GM12874 (cell line): ENCODE measurements around the gene SCUBE1.

Source experiments
- TF ChIP-seq, protein P1 (sequence below): IDR thresholded peaks from 2 replicates; pipeline ENCODE4 v1.5.1; 2011; ENCODE audit warnings: low read depth, mild to moderate bottlenecking, control low read depth, low read length, moderate library complexity; ENCODE audit not compliant: insufficient read depth

SCUBE1 gene

DNA sequence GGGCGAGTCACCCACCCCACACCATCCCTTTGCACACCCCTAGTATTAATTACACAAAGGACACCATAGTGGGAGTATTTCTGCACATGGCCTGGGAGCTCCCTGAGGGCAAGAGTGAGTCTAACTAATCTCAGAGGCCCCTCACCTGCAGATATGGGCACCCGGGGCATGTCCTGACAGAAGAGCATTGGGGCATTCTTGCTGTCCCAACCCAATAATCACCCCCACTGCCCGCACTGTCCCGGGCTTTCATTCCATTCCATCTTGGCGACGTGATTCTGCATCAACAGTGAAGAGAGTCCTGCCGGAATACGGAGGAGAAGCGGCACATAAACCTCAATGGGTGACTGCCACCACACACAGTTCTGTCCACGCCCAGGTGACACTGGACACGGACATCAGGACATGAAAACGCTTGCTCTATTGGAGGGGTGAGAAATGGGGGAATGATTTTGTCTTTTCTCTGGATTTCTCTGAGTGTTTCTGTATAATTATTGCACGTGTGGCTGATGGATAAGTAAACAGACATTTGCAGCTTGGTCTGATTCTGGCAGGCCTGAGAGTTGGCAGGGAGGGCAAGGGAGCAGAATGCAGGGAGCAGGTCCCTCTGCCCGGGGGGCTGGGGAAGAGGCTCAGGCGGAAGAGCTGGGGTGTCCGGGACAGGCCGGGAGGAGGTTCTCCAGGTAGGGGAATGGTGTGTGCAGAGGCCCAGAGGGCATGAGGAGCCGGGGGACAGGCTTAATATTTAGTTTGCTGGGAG is 38.2 kb downstream of the SCUBE1 start:
- TF ChIP-seq, protein P1, sequence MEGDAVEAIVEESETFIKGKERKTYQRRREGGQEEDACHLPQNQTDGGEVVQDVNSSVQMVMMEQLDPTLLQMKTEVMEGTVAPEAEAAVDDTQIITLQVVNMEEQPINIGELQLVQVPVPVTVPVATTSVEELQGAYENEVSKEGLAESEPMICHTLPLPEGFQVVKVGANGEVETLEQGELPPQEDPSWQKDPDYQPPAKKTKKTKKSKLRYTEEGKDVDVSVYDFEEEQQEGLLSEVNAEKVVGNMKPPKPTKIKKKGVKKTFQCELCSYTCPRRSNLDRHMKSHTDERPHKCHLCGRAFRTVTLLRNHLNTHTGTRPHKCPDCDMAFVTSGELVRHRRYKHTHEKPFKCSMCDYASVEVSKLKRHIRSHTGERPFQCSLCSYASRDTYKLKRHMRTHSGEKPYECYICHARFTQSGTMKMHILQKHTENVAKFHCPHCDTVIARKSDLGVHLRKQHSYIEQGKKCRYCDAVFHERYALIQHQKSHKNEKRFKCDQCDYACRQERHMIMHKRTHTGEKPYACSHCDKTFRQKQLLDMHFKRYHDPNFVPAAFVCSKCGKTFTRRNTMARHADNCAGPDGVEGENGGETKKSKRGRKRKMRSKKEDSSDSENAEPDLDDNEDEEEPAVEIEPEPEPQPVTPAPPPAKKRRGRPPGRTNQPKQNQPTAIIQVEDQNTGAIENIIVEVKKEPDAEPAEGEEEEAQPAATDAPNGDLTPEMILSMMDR, result no peak

DNA sequence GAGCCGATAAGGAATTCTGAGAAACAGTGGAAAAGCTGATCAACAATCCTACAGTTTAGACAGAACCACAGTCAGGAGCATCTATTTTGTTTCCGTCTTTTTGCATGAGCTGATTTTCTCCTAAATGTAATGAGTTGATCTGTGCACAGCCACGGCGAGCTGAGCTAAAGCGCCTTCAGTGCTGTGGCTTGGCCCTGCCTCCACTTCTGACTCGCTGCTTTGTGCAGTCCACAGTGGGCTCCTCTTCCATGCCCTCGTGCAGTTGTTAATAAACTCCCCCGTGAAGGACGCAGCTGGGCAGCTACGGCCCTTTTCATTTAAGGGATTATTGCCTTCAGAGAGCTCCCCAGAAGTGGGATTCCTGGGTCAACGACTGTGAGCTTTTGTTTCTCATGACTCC is 39.4 kb downstream of the SCUBE1 start:
- TF ChIP-seq, protein P1, result no peak

DNA sequence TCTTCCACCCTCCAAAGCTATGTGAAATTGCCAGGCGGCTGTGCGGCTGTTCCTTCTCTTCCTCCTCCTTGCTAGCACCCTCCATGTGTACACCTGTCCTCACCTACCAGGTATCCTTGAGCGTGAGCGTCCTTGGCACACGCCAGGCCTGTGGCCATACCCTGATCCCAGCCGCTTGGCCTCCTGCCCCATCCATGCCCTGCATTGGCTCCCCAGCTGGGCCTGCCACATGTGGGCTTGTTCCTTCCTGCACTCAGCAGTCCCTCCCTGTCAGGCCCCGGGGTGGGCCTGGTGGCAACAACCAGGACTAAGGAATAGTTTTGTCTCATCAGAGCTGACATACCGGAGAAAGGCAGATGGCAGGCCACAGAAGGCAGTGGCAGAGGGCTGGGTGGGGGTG is 40.0 kb downstream of the SCUBE1 start:
- TF ChIP-seq, protein P1, result no peak

DNA sequence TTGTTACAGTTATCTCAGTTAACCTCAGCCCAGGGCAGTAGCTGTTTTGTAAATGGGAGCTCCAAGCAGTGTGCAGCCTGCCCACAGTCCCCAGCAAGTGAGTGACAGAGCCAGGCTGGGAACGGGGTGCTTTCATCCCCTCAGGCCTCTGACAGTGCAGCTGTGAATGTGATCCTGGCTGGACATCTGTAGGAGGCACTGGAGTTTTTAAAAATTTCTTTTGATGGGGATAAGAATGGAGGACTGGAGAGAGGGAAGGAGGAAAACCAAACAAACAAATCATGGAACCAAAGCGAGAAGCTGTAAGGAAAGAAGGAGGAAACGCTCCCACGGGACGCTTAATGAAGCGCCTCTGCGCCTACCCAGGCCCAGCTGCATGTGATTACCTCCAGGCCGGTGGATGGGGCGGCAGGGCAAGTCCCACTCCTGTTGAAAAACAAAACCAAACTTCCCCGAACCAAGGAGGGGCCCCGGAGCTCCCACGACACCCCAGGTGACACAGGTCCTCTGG is 40.6 kb downstream of the SCUBE1 start:
- TF ChIP-seq, protein P1, result no peak

DNA sequence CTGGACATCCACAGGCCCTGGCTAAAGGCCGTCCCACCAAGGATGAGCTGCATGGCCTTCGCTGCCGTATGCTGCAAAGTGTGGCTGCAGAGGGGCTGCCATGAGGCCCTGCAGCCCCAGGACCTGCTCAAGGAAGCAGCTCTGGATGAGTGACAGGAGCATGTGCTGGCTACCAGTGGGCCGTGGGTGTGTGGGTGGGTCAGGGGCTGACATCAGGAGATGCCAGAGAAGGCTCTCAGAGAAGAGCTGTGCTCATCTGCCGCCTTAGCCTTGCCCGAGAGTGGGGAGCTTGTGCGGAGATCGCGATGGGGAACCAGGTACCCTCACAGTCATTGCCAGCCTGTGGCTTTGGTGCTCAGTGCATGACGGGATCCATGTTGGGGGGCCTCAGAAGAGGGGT is 41.3 kb downstream of the SCUBE1 start:
- TF ChIP-seq, protein P1, result no peak

DNA sequence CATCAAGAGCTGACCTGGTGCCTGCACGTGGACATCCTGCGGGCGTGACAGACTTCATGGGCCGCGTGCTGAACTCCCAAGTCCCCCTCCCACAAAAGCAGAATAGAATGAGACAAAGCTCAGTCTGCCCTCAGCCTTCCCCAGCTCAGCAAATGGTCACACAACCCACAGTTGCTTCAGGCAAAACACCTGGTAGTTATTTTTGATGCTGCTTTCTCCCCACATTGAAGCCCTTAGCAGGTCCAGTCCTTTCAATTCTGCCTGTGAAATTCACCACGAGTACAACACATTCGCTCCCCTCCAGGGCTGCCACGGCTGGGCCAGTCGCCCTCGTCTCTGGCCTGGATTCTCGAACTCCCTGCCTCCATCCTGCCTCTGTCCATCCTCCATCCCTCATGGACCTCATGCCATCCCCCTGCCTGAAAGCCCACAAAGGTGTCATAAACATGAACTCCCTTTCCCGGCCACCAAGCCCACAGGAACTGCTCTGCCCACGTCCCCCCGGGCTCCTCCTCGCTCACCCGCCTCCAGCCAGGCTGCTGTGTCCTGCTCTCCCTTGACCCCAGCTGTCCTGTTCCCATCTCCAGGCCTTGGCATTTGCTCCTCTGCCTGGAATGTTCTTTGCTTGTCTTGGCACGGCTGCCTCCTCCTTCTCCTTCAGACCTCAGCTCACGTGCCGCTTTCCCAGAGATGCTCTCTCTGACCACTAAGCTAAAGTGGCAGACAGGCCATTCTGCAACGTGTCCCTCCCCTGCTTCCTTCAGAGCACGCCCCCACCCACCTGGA is 42.1 kb downstream of the SCUBE1 start:
- TF ChIP-seq, protein P1, result no peak

DNA sequence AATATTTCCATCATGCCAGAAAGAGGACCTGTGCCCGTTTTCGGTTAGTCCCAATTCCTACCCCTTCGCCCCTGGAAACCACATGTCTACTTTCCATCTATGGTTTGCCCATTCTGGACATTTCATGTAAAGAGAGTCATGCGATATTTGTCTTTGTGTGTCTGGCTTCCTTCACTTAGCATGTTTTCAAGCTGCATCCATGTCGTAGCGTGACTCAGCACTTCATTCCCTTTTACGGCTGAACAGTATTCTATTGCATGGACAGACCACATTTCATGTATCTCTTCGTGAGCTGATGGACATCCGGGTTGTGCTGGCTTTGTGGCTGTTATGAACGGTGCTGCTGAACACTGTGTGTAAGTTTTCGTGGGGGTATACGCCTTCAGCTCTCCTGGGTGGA is 43.4 kb downstream of the SCUBE1 start:
- TF ChIP-seq, protein P1, result no peak
